DOHH2 (cell line): ENCODE data around the gene SLC26A1.

ENCODE experiments used
- H3F3A ChIP-seq: fragments of 200-600 bp; sonication (generic), shearing (Covaris generic); 2 replicates; pipeline ENCODE4 v1.6.0; 2016; ENCODE audit warnings: antibody characterized with exemption, mild to moderate bottlenecking; ENCODE audit not compliant: control insufficient read depth, insufficient read depth
- H3K27ac ChIP-seq: fragments of 200-600 bp; sonication (generic); 2 replicates; pipeline ENCODE4 v1.5.1; 2014; ENCODE audit warnings: low read depth, mild to moderate bottlenecking, low read length, moderate library complexity
- H3K27me3 ChIP-seq: fragments of 200-600 bp; sonication (generic); 2 replicates; pipeline ENCODE4 v1.6.1; 2014; ENCODE audit warnings: mild to moderate bottlenecking, low read length, mixed read lengths; ENCODE audit not compliant: control insufficient read depth
- H3K36me3 ChIP-seq: fragments of 200-600 bp; sonication (generic); 2 replicates; pipeline ENCODE4 v1.6.1; 2014; ENCODE audit warnings: mild to moderate bottlenecking, low read length, moderate library complexity, mixed read lengths; ENCODE audit not compliant: control insufficient read depth
- H3K4me1 ChIP-seq: fragments of 200-600 bp; sonication (generic); 2 replicates; pipeline ENCODE4 v1.6.1; 2014; ENCODE audit warnings: mild to moderate bottlenecking, low read length, mixed read lengths; ENCODE audit not compliant: control insufficient read depth
- H3K4me2 ChIP-seq: fragments of 200-600 bp; sonication (generic); 2 replicates; pipeline ENCODE4 v1.6.0; 2014; ENCODE audit warnings: mild to moderate bottlenecking, low read length, moderate library complexity
- H3K4me3 ChIP-seq: fragments of 200-600 bp; sonication (generic); 2 replicates; pipeline ENCODE4 v1.5.1; 2014; ENCODE audit warnings: mild to moderate bottlenecking, low read length, mixed read lengths
- H3K79me2 ChIP-seq: fragments of 200-600 bp; sonication (generic); 2 replicates; pipeline ENCODE4 v1.6.1; 2014; ENCODE audit warnings: mild to moderate bottlenecking, low read length, mixed read lengths; ENCODE audit not compliant: control insufficient read depth
- H3K9me2 ChIP-seq: fragments of 200-600 bp; sonication (generic); replicated peaks from 2 replicates; pipeline ENCODE4 v1.6.1; 2014; ENCODE audit warnings: mild to moderate bottlenecking, low read length, mixed read lengths; ENCODE audit not compliant: control insufficient read depth
- H3K9me3 ChIP-seq: fragments of 200-600 bp; sonication (generic); 2 replicates; pipeline ENCODE4 v1.6.1; 2014; ENCODE audit warnings: antibody characterized with exemption, low read length, mixed read lengths; ENCODE audit not compliant: control insufficient read depth, insufficient read depth
- H4K20me1 ChIP-seq: fragments of 200-600 bp; sonication (generic); 2 replicates; pipeline ENCODE4 v1.6.0; 2014; ENCODE audit warnings: low read depth, mild to moderate bottlenecking, antibody characterized with exemption, low read length, moderate library complexity; ENCODE audit not compliant: control insufficient read depth, insufficient read depth
- EZH2phosphoT487 ChIP-seq: fragments of 200-600 bp; sonication (generic); IDR thresholded peaks from 2 replicates; pipeline ENCODE4 v1.6.1; 2017; ENCODE audit warnings: borderline replicate concordance, mild to moderate bottlenecking, antibody characterized with exemption, low read length, moderate library complexity, mixed read lengths
- TF ChIP-seq, protein P1 (sequence below): fragments of 200-600 bp; sonication (generic); IDR thresholded peaks from one replicate; pipeline ENCODE4 v1.5.1; 2014; ENCODE audit warnings: antibody characterized with exemption, mild to moderate bottlenecking, low read depth, low read length; ENCODE audit not compliant: poor library complexity, severe bottlenecking

The SLC26A1 gene

DNA sequence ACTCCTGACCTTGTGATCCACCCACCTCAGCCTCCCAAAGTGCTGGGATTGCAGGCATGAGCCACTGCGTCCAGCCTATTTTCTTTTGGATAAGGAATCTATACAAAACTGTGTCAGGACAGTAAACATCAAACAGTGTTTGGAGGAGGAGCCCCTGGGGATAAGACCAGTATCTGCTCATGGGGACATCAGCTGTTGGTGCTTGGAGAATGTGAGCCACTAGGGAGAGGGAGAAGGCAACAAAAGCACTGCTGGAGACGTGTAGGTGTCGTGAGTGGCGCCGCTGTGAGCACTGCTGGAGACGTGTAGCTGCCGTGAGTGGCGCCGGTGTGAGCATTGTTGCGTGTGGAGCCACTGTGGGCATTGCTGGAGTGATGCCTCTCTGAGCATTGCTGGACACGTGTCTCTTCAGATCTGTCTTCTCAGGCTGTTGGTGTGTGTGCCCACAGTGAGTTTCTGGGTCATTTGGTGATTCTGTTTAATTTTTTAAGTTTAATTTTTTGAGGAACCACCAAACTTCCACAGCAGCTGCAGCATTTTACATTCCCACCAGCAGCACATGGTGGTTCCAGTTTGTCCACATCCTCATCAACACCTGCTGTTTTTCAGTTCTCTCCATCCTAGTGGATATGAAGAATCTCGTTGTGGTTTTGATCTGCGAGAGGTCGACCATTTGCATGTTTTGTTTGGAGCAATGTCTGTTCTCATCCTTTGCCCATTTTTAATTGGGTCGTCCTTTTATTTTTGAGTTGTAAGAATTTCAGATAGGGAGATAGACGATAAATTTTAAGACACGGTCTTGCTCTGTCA lies 38.8 kb downstream of the SLC26A1 start:
- no peaks in the 10 kb centered on the region for H3K9me2 ChIP-seq
- no peaks in the 10 kb centered on the region for H3K79me2 ChIP-seq
- no peaks in the 10 kb centered on the region for H3K27me3 ChIP-seq
- no peaks in the 10 kb centered on the region for H3K4me1 ChIP-seq
- no peaks in the 10 kb centered on the region for H3K36me3 ChIP-seq
- no peak overlapping the region for H3K4me3 ChIP-seq
- H3F3A ChIP-seq = no peaks in the 10 kb centered on the region
- TF ChIP-seq, protein P1, sequence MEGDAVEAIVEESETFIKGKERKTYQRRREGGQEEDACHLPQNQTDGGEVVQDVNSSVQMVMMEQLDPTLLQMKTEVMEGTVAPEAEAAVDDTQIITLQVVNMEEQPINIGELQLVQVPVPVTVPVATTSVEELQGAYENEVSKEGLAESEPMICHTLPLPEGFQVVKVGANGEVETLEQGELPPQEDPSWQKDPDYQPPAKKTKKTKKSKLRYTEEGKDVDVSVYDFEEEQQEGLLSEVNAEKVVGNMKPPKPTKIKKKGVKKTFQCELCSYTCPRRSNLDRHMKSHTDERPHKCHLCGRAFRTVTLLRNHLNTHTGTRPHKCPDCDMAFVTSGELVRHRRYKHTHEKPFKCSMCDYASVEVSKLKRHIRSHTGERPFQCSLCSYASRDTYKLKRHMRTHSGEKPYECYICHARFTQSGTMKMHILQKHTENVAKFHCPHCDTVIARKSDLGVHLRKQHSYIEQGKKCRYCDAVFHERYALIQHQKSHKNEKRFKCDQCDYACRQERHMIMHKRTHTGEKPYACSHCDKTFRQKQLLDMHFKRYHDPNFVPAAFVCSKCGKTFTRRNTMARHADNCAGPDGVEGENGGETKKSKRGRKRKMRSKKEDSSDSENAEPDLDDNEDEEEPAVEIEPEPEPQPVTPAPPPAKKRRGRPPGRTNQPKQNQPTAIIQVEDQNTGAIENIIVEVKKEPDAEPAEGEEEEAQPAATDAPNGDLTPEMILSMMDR = no peak
- no peak for TF ChIP-seq EZH2phosphoT487
- H3K4me2 ChIP-seq = no peak overlapping the region
- no peaks in the 10 kb centered on the region for H3K9me3 ChIP-seq
- no peaks in the 10 kb centered on the region for H4K20me1 ChIP-seq
- no peak overlapping the region for H3K27ac ChIP-seq

GRCh38 chr4:953574-953915 lies 39.7 kb downstream of the SLC26A1 start:
- no peak overlapping the region for H3K4me3 ChIP-seq

DNA sequence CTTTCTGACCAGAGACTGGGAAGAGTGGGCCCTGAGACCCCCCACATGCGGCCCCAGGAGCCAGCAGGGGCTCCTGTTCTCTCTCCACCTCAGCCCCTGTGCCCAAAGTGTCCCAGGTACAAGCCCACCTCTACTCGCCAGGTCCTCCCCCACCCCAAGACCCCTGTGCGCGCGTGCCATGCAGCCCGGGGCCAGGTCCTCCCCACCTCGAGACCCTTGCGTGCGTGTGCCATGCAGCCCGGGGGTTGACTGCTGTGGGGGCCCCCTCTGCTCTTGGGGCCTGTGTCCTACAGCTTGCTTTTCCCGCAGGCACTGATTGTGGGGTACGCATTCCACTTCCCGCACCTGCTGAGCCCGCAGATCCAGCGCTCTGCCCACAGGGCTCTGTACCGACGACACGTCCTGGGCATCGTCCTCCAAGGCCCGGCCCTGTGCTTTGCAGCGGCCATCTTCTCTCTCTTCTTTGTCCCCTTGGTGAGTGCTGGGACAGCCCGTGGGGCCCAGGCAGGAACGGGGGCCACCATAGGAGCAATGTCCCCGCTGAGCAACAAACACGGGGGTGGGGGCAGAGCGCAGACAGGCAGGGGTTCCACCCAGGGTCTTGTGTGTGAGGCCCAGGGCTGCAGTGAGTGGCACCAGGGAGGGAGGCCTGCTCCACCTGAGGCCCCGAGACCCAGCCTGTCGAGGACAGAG lies 40.2 kb downstream of the SLC26A1 start:
- no peaks in the 10 kb centered on the region for H3K27me3 ChIP-seq
- no peak overlapping the region for H3K27ac ChIP-seq
- H3K4me2 ChIP-seq = no peak overlapping the region
- H3K4me3 ChIP-seq = no peak overlapping the region
- TF ChIP-seq, protein P1 = no peak
- no peaks in the 10 kb centered on the region for H3F3A ChIP-seq
- H3K4me1 ChIP-seq = no peaks in the 10 kb centered on the region
- H3K9me2 ChIP-seq = no peaks in the 10 kb centered on the region
- H4K20me1 ChIP-seq = 0 out of 2 replicates have a peak, but pooled peaks cover 8% of the 10 kb centered on the region
- H3K36me3 ChIP-seq = no peaks in the 10 kb centered on the region
- H3K79me2 ChIP-seq = no peaks in the 10 kb centered on the region
- H3K9me3 ChIP-seq = no peaks in the 10 kb centered on the region

More at GRCh38 chr4:953574-953915, 39.7 kb downstream of the SLC26A1 start:
- TF ChIP-seq, protein P1 = no peak
- no peak for TF ChIP-seq EZH2phosphoT487
- Histone ChIP-seq H4K20me1 (0 out of 2 replicates have a peak, but pooled peaks cover 7% of the 10 kb centered on the region), H3K4me1 (no peaks in the 10 kb centered on the region), H3K9me2 (no peaks in the 10 kb centered on the region), H3K36me3 (no peaks in the 10 kb centered on the region), H3K4me2 (no peak overlapping the region), H3K27ac (no peak overlapping the region), H3K79me2 (no peaks in the 10 kb centered on the region), H3K9me3 (no peaks in the 10 kb centered on the region), H3K27me3 (no peaks in the 10 kb centered on the region), H3F3A (no peaks in the 10 kb centered on the region)
